Measurements from ENCODE around the gene OXNAD1. TPM values are rescaled to one million over a fixed set of nuclear protein-coding genes. Genes with fewer than 3 reads are reported as not detected.

Gene OXNAD1
- total RNA-seq, 2 donors from 2014 or later: 16.1 to 22.4 TPM

- no peak for DNase-seq
- Histone ChIP-seq H3K4me1 (ENCODE audit: control insufficient read depth, insufficient read depth, low read length) (peaks cover 4% of the 10 kb centered on the region), H3K9ac (ENCODE audit: extremely low read depth, low read length, poor library complexity, severe bottlenecking) (no peak overlapping the region), H3K36me3 (ENCODE audit: control insufficient read depth, insufficient read depth, low read length) (peaks cover 22% of the 10 kb centered on the region), H3K9me3 (ENCODE audit: control insufficient read depth, low read length) (no peaks in the 10 kb centered on the region), H3K27ac (ENCODE audit: low read depth, low read length) (no peak overlapping the region), H3K4me3 (ENCODE audit: low read length) (no peak overlapping the region), H3K27me3 (ENCODE audit: control insufficient read depth, insufficient read depth, low read length, poor library complexity, severe bottlenecking) (no peaks in the 10 kb centered on the region)
- Mint-ChIP-seq H3K27me3 (ENCODE audit: insufficient read depth) (no peaks in the 10 kb centered on the region), H3K4me1 (peaks cover 3% of the 10 kb centered on the region), H3K4me3 (no peak overlapping the region), H3K27ac (no peak overlapping the region), H3K9me3 (no peaks in the 10 kb centered on the region), H3K36me3 (ENCODE audit: low read depth) (peaks cover 18% of the 10 kb centered on the region)
- 89 to 91% methylated on average over 3 to 5 of the region's 5 CpGs for WGBS, 2 experiments (ENCODE audit: insufficient coverage in 1 of 2, insufficient read length in 1 of 2)
- TF ChIP-seq CTCF (conservative IDR thresholded peaks at IDR 0.05): no peak
These were observed 57.2 kb downstream of the OXNAD1 start for GRCh38 chr3:16322189-16322588.

- H3K27me3 ChIP-seq (ENCODE audit: control insufficient read depth, insufficient read depth, low read length, poor library complexity, severe bottlenecking): no peaks in the 10 kb centered on the region
These were observed 58.7 kb downstream of the OXNAD1 start for GRCh38 chr3:16323737-16324136.

GRCh38 chr3:16325850-16326249 is 60.8 kb downstream of the OXNAD1 start:
- Mint-ChIP-seq H3K36me3 (ENCODE audit: low read depth) (peaks cover 35% of the 10 kb centered on the region), H3K27ac (no peak overlapping the region), H3K27me3 (ENCODE audit: insufficient read depth) (no peaks in the 10 kb centered on the region), H3K4me1 (peaks cover 3% of the 10 kb centered on the region), H3K9me3 (peaks cover 3% of the 10 kb centered on the region), H3K4me3 (no peak overlapping the region)
- H3K4me3 ChIP-seq (ENCODE audit: low read length): no peak overlapping the region
- peaks cover 4% of the 10 kb centered on the region for H3K4me1 ChIP-seq (ENCODE audit: control insufficient read depth, insufficient read depth, low read length)
- WGBS, 2 experiments (ENCODE audit: insufficient coverage in 1 of 2, insufficient read length in 1 of 2): 95 to 96% methylated on average over 3 to 4 of the region's 4 CpGs
- peaks cover 4% of the 10 kb centered on the region for H3K9me3 ChIP-seq (ENCODE audit: control insufficient read depth, low read length)
- H3K27ac ChIP-seq (ENCODE audit: low read depth, low read length): no peak overlapping the region
- H3K36me3 ChIP-seq (ENCODE audit: control insufficient read depth, insufficient read depth, low read length): peaks cover 4% of the 10 kb centered on the region
- TF ChIP-seq CTCF (conservative IDR thresholded peaks at IDR 0.05): no peak
- H3K27me3 ChIP-seq (ENCODE audit: control insufficient read depth, insufficient read depth, low read length, poor library complexity, severe bottlenecking): no peaks in the 10 kb centered on the region
- no peak for DNase-seq
- H3K9ac ChIP-seq (ENCODE audit: extremely low read depth, low read length, poor library complexity, severe bottlenecking): no peak overlapping the region

More at GRCh38 chr3:16323737-16324136, 58.7 kb downstream of the OXNAD1 start:
- H3K4me3 Mint-ChIP-seq: no peak overlapping the region
- 96% methylated on average over 4 of the region's 4 CpGs; no CpG with 5 or more reads in 1 of the 2 experiments for WGBS, 2 experiments (ENCODE audit: insufficient coverage in 1 of 2, insufficient read length in 1 of 2)
- Histone ChIP-seq H3K4me3 (ENCODE audit: low read length) (no peak overlapping the region), H3K9me3 (ENCODE audit: control insufficient read depth, low read length) (no peaks in the 10 kb centered on the region), H3K9ac (ENCODE audit: extremely low read depth, low read length, poor library complexity, severe bottlenecking) (no peak overlapping the region), H3K27ac (ENCODE audit: low read depth, low read length) (no peak overlapping the region), H3K4me1 (ENCODE audit: control insufficient read depth, insufficient read depth, low read length) (peaks cover 4% of the 10 kb centered on the region), H3K36me3 (ENCODE audit: control insufficient read depth, insufficient read depth, low read length) (peaks cover 16% of the 10 kb centered on the region)
- H3K36me3 Mint-ChIP-seq (ENCODE audit: low read depth): peaks cover 25% of the 10 kb centered on the region
- H3K27ac Mint-ChIP-seq: no peak overlapping the region
- peaks cover 3% of the 10 kb centered on the region for H3K4me1 Mint-ChIP-seq
- TF ChIP-seq CTCF (conservative IDR thresholded peaks at IDR 0.05): no peak
- H3K27me3 Mint-ChIP-seq (ENCODE audit: insufficient read depth): no peaks in the 10 kb centered on the region
- no peaks in the 10 kb centered on the region for H3K9me3 Mint-ChIP-seq
- no peak for DNase-seq
